GM12874 (cell line): ENCODE results near the gene HDGFL2.

Experiments used
- CTCF ChIP-seq: IDR thresholded peaks from 2 replicates; pipeline ENCODE4 v1.5.1; 2011; ENCODE audit warnings: low read depth, mild to moderate bottlenecking, control low read depth, low read length, moderate library complexity; ENCODE audit not compliant: insufficient read depth

Gene HDGFL2

GRCh38 chr19:4517451-4518057 is 45.5 kb downstream of the HDGFL2 start:
- no peak for TF ChIP-seq CTCF

DNA sequence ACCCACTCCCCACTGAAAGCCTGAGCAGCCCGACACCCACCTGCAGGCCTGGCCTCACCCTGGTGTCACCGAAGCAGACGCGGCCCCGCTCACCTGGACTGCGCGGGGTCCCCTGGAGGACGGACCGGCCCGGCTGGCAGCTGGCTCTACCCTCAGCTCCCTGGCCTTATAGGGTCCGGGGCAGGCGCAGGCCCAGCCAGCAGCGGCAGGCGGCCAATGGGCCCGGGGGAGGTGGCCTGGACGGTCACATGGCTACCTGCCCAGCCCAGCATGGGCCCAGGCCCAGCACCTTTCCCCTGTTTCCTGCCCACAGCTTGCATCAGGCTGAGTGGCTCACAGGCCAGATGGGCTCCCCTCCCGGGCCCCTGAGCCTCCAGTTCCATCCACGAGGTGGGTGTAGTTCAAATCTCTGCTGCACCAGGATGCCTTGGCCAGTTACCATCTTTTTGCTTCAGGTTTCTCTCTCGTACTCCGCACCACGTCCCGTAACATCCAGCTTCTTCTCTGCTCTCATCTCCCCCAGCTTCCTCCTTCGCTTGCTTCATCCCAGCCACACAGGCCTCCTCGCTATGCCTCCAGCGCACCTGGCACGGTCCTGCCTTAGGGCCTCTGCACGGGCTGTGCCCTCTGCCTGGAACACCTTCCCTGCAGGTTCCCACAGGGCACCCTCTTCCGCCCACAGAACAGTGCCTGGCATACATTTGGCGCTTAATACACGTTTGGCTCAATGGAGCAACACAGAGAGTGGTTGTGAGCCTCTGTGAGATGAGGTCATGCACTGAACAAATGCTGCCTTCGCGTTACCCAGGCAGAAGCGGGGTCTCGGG is 46.5 kb downstream of the HDGFL2 start, which contains the start of gene PLIN4:
TSS of gene PLIN4 (minus strand) at position 142 of the 827 bp plus-strand sequence. CDS start 214 bp downstream, outside the sequence.
- no peak for TF ChIP-seq CTCF

- no peak for TF ChIP-seq CTCF
Observed at GRCh38 chr19:4519172-4519496, 47.0 kb downstream of the HDGFL2 start.

DNA sequence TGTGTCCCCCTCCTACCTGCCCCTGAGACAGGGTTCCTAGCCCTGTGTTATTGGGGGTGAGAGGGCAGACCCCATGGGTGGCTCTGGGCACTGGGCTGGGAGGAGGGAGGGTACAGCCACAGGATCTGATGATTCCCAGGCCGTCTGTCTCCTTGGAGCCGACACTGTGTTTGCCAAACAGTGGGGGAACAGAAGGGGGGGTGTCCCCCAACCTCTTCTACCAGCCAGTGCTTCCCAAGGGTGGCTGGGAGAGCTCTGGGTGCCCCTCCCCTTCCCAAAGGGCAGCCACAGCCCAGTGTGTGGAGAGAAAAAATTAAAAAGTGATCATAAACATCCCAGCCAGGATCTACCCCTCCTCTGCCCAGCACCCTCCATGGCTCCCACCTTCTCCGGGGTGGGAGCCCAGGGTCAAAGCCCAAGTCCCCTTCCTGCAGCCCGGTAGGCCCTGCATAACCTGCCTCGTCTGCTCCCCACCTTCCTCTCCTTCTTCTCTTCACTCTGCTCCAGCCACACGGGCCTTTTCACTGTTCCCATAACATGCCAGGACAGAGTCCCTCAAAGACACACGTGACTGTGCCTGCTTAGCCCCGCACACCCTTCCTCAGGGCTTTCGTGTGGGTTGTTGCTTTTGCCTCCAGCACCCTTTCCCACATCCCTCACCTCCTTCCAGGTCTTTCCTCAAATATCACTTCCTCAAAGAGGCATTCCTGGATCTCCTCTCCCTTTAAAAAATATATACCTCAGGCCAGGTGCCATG is 47.6 kb downstream of the HDGFL2 start:
- TF ChIP-seq CTCF: no peak

DNA sequence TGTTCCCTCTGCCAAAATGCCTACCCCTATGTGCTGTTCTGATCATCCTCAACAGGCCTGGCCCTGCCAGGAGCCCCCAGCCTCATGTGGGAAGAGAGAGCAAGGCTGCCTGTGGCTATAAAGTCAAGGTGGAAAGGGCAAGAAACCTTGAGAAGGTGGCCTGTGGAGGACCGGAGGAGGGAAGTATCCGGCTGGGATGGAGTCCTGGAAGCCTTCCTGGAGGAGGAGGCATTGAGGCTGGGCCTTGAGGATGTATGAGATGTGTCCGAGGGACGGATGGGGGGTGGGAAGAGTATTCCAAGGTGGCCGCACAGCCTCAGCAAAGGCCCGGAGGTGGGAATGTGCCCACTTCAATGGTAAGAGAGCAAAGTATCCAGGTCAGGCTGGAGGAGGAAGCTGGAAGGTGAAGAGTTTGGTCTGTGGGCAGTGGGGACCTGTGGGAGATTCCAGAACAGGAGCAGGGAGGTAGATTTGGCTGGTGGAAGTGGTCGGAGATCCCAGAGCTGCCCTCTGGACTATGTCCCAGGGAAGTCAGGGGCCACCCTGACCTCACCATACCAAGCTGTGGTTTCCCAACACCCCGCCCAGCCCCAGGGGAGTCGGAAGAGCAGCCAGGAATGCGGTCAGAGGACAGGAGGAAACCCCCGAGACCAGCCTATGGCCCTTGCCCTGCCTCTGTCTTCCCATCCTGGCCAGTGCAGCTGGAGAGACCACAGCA is 49.2 kb downstream of the HDGFL2 start:
- TF ChIP-seq CTCF: no peak

- no peak for TF ChIP-seq CTCF
Observed at GRCh38 chr19:4521888-4522242, 49.8 kb downstream of the HDGFL2 start.
